HG02973 (cell line): ENCODE results near the gene CEP290.

ENCODE experiments used
- ATAC-seq: cut with Tn5 transposase; IDR thresholded peaks from one replicate; pipeline ENCODE4 v1.9.1; 2021; ENCODE audit warnings: moderate library complexity; ENCODE audit not compliant: unreplicated experiment

CEP290 gene, protein sequence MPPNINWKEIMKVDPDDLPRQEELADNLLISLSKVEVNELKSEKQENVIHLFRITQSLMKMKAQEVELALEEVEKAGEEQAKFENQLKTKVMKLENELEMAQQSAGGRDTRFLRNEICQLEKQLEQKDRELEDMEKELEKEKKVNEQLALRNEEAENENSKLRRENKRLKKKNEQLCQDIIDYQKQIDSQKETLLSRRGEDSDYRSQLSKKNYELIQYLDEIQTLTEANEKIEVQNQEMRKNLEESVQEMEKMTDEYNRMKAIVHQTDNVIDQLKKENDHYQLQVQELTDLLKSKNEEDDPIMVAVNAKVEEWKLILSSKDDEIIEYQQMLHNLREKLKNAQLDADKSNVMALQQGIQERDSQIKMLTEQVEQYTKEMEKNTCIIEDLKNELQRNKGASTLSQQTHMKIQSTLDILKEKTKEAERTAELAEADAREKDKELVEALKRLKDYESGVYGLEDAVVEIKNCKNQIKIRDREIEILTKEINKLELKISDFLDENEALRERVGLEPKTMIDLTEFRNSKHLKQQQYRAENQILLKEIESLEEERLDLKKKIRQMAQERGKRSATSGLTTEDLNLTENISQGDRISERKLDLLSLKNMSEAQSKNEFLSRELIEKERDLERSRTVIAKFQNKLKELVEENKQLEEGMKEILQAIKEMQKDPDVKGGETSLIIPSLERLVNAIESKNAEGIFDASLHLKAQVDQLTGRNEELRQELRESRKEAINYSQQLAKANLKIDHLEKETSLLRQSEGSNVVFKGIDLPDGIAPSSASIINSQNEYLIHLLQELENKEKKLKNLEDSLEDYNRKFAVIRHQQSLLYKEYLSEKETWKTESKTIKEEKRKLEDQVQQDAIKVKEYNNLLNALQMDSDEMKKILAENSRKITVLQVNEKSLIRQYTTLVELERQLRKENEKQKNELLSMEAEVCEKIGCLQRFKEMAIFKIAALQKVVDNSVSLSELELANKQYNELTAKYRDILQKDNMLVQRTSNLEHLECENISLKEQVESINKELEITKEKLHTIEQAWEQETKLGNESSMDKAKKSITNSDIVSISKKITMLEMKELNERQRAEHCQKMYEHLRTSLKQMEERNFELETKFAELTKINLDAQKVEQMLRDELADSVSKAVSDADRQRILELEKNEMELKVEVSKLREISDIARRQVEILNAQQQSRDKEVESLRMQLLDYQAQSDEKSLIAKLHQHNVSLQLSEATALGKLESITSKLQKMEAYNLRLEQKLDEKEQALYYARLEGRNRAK (N-terminal part only)

GRCh38 chr12:88141774-88142609 is at the start of gene CEP290, which contains the start of gene TMTC3:
Gene CEP290 (minus strand): TSS chr12:88142088. CDS start chr12:88141307, 781 bp downstream.
Gene TMTC3 (plus strand): TSS chr12:88142307. CDS start chr12:88148316, 6,009 bp downstream.
- peak; percentile 95 for ATAC-seq

- no peak for ATAC-seq
Measured at GRCh38 chr12:88188180-88188579, 46.3 kb upstream of the CEP290 start.

DNA sequence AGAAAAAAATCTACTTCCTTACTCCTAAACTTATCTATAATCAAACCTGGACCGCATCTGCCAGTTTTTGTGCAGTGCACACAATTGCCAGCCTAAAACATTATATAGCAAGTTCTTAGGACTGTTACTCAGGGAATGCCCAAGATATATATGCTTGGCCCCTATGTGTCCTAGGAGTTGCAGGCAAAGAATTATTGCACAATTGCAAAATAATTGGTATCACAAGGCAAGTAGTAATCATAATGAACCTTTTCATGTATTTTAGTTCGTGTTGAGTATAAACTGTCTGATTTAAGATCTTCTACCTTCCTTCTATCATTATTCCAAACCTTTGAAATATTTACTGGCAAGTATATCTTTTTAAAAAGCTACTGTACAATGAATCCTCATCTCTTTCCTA is 45.7 kb upstream of the CEP290 start:
- ATAC-seq: no peak

DNA sequence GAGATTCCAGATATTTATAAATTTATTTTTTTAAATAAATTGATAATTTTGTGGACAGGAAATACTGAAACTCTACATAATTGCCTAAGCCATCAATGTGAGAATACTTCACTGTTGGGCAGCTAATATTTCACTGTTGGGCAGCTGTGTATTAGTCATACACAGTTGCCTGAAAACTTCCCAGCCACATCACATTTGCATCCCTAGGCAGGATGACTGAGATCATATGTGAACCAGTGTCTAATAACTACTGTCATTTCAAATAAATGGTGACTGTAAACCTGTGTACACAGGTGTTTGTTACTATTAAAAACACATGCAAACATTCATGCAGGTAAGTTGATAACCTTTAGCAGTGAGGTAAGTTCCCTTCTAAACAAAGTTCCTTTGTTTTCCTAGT is 44.1 kb upstream of the CEP290 start:
- peak; percentile 95 for ATAC-seq

- no peak for ATAC-seq
Measured at GRCh38 chr12:88185279-88185678, 43.4 kb upstream of the CEP290 start.

- no peak for ATAC-seq
Measured at GRCh38 chr12:88184196-88184595, 42.3 kb upstream of the CEP290 start.

GRCh38 chr12:88182416-88182815 is 40.5 kb upstream of the CEP290 start:
- ATAC-seq: no peak

DNA sequence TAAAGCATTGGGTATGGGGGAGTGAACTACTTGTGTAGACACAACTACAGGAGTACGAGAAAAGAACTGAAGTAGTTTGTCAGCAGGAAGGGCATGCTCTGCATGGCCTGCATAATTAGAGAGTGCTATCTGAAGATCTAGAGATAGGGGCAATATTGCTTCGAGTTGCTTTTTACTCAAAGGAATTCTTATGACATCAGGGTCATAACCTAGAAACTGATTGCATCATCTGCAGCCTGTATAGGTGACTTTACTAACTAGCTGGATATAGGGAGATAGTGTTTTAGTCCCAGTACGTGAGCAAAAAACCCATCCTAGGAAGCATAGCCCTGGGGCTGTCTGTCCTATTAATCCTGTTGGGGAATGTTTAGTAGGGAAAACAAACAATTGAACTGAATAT is 40.0 kb upstream of the CEP290 start:
- ATAC-seq: no peak

DNA sequence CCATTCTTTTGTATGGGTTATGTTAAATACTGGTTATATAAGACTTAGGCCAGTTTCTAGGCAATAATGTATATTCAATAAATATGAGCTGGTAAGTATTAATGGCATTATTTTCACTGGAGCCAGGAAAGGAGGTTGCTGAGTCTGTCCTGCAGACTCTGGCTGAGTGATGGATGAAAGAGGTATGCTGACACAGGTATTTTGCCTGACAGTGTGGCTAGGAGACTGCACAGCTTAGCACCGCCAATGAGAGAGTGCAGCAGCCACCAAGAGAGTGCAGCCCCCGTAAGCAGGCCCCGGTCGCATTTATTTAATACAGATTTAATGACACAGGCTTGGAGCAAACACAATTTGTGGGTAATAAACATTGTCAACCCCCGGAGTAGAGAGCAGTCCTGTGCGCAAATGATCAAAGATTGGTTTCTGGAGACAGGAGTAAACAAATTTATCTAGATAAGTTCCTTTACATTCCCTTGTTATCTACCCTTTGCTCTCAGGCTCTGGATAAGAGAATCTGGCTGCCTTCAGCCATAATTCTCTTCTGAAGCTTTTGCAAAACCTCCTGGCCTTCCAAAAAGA is 37.6 kb upstream of the CEP290 start:
- ATAC-seq: no peak

GRCh38 chr12:88175544-88175943 is 33.7 kb upstream of the CEP290 start:
- ATAC-seq: no peak

GRCh38 chr12:88172844-88173407 is 31.0 kb upstream of the CEP290 start:
- no peak for ATAC-seq

- no peak for ATAC-seq
Measured at GRCh38 chr12:88167384-88167783, 25.5 kb upstream of the CEP290 start.

GRCh38 chr12:88166179-88166578 is 24.3 kb upstream of the CEP290 start:
- no peak for ATAC-seq

DNA sequence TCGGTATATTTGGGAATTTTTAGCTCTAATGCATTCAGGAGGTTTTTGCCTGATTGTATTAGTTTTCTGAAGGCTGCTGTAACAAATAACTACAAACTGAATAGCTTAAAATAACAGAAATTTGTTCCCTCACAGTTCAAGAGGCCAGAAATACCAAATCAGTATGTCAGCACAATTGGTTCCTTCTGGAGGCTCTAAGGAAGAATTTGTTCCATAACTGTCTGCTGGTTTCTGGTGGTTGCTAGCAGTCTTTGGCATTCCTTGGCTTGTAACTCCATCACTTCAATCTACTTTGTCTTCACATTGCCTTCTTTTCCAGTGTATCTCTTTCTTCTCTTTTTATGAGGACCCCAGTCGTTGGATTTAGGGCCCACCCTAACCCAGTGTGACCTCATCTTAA is 21.5 kb upstream of the CEP290 start:
- no peak for ATAC-seq

DNA sequence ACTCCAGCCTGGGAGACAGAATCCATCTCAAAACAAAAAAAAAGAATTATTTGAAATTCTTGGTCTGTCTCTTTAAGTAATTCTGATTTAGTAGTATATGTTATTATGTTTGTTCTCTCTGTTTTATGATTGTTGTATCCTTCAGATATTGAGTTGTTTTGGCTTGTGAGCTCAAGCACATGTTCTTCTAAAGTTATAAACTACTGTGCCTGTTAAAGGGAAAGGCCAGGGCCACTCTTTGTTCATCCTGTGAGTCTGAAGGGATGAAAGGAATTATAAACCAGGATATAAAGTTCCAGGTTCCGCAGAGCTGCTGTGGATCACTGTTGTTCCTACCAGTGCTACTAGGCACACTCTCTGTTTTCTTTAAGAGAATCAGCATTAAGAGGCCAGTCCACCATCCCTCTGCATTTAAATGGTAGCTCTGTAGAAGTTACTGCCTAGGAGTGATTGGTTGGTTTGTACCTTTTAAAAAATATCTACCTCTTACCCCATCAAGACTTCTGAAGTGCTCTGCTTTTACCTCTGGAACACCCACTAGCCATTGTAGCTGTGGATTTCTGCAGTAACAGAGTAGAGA is 14.3 kb upstream of the CEP290 start:
- ATAC-seq: no peak

GRCh38 chr12:88153959-88154358 is 12.1 kb upstream of the CEP290 start:
- ATAC-seq: no peak

- ATAC-seq: no peak
Measured at GRCh38 chr12:88150063-88150462, 8.2 kb upstream of the CEP290 start.

DNA sequence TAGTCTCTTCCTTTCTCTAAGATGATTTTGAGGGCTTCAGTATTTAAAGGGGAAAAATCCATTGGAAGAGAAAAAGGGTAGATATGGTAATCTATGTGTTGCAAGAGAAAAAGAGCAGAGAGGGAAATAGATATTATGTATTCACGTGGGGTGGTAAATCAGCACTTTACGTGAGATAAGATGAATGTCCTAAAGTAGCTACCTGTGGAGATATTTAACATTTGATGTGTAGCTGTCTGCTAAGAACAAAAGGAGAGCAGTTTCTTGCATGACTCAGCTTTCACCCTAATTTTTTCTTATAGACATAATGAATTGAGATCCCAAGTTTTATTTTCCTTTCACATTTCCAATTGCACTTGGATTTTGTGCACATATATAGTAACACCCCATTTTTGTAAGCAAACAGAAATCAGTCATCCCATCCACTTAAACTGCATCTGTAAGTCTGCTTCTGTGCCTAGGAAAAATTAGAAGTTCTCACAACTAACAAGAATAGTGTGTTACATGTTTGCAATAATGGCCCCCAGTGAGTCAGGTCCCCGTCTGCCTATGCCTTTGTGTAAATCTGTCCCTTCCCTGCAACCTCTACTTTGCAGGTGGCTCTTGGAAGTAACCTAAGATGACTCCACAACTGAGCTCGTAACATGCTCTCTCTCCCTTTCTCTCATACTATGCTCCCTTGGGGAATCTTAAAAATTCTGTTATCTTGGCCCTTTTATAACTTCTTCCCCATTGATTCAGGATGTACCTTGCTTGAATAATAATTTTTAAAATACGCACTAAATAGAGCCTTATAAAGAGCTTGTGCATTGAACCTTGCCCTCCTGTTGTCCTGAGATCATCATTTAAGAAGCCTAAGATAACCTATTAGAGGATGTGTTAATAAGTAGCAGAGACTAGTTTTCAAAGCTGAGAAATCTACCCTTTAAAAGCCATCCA is 3.9 kb upstream of the CEP290 start:
- no peak for ATAC-seq
